HG03196 (cell line): Measurements from ENCODE around the gene MAP6D1.
"Not testable (repeated sequence)": the region's sequence is repeated elsewhere in the genome, so short reads cannot be mapped to it uniquely, and the experiment has no call there.

Source experiments
- ATAC-seq: cut with Tn5 transposase; IDR thresholded peaks from one replicate; pipeline ENCODE4 v1.9.1; 2021; ENCODE audit not compliant: unreplicated experiment

Gene MAP6D1

DNA sequence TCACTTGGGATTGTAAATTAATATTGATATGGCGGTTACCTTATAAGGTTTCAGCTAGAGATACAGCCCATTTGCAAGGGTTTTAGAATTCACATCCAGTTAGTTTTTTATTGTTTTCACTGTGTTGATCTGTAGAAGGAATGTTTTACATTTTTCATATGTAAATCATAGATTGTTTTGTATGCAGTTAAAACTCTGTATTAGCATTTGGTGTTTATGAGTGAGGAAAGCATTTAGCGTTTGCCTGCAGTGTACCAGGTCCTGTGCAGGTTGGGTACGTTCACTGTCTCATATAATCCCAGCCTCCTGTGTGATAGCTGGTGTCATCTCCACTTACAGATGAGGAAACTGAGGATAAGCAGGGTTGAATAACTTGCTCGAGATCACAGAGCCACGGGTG lies 23.8 kb downstream of the MAP6D1 start:
- no peak for ATAC-seq

DNA sequence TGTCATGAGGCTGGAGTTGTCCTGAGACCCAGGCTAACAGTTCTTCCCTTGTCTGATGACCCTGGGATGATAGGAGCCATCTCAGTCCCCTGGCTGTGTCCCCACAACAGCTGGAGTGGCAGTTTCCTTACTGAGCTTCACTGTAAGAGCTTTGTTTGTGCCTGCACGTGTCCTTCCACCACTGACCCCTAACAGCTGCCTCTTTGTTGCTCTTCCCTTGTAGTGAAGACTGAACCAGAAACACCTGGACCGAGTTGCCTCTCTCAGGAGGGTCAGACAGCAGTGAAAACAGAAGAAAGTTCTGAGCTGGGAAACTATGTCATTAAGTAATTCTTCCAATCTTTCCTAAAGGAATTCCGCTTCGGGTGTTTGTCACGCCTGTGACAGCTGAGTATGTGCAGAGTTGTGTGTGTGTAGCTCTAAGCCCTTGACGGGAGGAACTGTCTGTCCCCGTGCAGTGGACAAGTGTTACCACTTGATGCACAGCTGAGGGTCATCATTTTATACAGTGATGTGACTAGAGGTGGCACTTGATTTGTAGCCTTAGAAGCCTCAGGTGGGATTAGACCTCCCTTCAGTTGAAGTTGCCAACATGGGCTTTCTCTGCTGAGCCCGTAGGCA lies 25.0 kb downstream of the MAP6D1 start:
- ATAC-seq = no peak

DNA sequence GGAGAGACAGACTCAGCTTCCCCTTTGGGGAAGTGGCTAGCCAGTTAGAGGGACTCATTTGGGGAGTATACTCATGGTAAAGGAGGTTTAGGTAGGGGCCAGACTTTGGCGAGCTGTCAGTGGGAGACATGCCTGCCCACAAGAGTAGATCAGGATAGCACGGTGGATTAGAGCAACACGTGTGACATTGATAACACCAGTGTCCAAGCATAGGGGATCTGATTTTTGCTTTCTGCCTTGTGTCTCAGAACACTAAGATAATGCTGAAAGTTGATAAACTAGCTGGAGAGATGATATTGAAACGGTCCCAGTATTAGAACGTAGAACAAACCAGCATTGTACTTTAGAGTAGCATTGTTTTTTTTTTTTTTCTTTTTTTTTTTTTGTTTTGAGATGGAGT lies 25.9 kb downstream of the MAP6D1 start:
- ATAC-seq = no peak

DNA sequence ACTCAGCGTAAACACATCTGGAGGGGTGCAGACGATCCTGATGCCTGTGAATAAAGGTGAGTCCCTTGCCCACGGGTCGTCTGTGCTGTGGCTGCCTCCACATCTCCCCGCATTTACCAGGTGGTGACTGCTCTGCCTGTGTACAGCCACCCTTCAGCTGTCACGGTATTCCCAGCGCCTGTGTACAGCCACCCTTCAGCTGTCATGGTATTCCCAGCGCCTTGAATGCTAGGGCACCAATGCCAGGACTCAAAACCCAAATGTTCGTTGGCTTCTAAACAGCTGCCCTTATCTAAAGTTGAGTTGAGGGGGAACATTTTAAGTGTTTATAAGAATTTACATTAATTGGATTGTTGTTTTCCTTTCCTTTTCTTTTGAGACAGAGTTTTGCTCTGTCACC lies 27.4 kb downstream of the MAP6D1 start:
- no peak for ATAC-seq

DNA sequence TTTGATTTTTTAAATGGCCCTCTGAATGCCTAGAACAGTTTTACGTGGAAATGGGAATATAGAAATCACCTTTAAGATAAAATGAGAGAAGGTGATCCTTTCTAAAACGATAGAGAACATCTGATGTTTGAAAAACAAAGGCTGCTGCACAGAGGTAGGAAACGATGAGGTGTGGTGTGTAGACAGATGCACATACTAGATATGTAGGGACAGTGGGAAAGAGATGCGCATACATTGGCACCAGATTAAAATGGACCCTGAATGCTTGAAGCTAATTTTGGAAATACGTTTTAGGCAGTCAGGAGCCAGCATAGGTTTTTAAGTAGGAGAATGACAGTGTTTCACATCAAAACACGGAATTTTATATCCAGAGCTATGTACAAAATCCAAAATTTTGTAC lies 29.0 kb downstream of the MAP6D1 start:
- no peak for ATAC-seq

DNA sequence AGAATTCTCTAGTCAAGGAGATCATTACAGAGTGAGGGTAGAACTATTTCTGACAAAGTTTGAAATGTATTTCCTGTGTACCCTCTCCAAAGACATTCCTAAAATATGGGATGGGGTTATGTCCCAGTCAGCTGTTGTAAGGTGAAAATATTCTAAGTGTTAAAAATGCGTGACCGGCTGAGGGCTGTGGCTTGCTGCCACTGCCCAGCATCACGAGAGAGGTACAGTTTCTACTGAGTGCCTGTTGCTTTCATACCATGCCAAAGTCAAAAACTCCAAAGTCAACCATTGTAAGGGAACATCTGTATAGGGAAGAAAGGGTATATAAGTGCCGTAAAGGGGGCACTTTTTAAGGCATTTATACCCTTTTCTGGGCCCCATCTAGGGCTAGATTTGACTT lies 30.9 kb downstream of the MAP6D1 start:
- no peak for ATAC-seq

DNA sequence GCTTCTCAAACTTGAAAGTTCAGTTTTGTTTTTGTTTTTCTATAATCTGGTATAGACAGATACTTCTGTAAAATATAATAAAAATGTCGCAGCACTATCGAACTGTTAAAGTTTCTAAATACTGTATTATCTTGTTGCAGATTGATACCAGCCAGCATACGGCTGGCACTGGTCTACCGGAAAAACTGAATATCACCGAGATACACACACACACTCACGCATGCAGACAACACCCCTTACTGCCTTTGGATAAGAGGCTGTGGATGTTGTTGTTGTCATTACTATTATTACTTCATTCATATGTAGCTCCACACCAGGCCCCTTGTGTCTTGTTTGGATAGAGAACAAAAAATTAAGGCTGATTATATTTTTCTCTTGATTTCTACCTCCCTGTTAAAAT lies 32.4 kb downstream of the MAP6D1 start:
- ATAC-seq = no peak

DNA sequence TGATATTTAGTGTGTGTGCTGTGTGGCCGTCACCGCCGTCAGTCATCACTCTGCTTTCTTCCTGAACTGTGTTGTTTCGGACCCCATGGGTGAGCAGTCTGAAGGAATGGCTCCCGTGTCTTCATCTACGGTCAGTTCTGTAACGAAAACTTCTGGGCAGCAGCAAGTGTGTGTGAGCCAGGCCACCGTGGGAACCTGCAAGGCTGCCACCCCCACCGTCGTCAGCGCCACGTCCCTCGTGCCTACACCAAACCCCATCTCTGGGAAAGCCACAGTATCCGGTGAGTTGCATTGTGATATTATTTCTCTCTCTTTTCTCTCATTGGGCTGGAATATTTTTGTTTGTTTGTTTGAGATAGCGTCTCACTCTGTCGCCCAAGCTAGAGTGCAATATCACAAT lies 34.7 kb downstream of the MAP6D1 start:
- ATAC-seq = no peak

DNA sequence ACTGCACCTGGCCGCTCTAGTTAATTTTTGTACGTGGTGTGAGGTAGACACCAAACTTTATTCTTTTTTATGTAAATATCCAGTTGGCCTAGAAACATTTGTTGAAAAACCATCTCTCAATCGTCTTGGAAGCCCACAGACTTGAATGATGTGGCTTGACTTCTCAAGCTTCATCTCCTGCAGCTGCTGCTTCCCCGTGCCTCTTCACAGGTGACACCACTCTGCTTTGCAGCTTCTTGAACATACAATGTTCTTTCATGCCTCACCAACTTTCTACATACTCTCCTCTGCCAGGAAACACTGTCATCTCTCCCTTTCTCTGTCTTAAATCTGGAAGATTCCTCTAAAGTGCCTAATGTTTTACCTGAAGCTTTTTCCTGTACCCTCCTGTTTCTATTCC lies 35.6 kb downstream of the MAP6D1 start:
- no peak for ATAC-seq

DNA sequence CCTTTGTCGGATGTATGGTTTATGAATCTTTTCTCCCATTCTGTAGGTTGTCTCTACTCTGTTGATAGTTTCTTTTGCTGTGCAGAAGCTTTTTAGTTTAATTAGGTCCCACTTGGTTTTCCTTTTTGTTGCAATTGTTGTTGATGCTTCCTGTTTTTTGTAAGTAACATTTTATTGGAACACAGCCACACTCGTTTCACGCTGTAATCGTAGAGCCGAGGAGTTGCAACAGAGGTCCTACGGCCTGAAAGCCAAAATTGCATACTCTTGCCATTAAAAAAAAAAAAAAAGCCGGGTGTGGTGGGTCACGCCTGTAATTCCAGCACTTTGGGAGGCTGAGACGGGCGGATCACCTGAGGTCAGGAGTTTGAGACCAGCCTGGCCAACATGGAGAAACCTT lies 40.9 kb downstream of the MAP6D1 start:
- ATAC-seq = not testable (repeated sequence)

DNA sequence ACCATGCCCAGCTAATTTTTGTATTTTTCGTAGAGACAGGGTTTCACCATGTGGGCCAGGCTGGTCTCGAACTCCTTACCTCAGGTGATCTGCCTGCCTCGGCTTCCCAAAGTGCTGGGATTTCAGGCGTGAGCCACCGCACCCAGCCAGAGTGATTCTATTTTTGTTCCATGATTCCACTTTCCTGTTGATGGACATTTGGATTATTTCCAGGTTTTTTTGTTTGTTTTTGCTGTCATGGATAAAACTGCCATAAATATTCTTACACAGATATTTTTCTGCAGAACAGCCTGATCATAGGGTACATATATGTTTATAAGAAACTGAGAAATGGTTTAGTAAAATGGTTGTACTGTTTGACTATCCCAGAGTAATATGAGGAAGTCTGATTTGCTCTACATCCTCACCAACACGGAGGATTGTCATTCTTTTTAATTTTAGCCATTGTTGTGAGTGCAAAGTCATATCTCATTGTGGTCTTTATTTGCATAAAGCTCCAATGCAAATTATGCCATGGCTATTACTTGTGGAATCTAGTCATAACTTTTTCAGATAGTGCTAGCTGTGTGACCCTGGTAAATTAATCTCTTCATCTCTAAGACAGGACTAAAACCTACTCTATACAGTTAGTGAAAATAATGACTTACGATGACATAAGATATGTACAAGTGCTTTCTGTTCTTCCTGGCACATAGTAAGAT lies 42.7 kb downstream of the MAP6D1 start:
- no peak for ATAC-seq

DNA sequence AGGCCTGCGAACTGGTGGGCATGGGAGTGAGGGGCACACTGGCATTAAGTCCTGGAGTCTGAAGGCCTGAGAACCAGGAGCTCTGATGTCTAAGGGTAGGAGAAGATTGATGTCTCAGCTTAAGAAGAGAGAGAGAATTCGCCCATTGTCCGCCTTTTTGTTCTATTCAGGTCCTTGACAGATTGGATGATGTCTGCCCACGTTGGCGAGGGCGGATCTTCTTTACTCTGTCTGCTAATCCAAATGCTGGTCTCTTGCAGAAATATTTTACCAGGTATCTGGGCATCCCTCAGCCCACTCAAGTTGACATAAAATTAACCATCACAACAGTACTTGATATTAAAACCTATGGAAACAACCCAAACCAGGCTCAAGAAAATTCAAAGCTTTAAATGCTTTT lies 44.1 kb downstream of the MAP6D1 start:
- no peak for ATAC-seq

DNA sequence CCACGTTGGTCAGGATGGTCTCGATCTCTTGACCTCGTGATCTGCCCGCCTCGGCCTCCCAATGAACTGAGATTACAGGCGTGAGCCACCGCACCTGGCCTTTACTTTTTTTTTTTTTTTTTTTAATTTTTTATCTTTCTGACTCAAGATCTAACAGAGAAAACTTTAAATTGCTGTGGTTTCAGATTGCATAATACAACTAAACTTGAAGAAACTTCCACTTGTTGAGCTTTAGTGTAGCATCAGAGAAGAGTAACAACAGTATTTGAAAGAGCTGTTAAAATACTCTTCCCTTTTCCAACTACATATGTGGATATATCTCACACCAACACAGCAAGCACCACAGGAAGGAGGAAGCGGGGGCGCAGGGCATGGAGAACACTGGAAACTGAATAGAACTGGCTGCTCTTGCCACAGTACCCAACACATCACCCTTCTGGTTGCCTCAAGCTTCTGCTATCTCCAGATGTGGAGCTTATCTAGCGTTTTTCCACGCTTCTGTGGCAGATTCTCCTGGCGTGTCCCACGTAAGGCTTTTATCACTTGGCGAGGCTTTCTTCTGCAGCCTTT lies 45.4 kb downstream of the MAP6D1 start:
- ATAC-seq = no peak

DNA sequence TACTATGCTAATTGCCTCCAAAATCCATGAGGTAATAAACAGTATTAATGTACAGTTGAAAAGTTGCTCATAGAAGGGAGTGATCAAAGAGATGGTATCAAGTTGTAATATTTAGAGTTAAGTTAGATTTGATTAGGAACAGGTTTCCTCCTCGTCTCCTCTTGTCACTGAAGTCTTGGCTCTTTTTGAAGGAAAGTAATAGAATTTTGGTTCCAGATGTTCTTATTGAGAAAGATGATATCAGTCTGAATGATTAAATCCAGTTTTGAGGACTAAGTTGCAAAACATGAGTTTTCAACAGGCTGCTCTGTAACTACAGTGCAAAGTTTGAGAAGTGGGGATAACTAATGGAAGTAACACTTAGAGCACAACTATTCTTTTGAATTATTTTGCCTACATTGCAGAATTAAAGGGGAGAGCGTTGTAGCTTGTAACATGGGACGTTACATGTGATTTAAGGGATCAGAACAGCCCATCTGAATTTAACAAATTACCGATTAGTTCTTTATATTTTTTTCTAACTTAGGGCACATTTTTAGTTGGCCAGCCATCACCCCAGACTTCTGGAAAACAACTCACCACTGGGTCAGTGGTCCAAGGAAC lies 48.3 kb downstream of the MAP6D1 start:
- no peak for ATAC-seq

DNA sequence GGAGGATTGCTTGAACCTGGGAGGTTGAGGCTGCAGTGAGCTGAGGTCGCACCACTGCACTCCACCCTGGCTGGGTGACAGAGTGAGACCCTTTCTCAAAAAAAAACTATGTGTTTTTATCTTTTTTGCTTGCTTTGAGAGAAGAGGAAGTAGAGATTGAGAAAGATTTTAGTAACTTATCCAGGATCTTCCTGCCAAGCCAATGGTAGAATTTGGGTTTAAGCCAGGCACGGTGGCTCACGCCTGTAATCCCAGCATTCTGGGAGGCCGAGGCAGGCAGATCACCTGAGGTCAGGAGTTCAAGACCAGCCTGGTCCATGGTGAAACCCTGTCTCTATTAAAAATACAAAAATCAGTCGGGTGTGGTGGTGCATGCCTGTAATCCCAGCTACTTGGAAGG lies 48.9 kb downstream of the MAP6D1 start:
- ATAC-seq = not testable (repeated sequence)

DNA sequence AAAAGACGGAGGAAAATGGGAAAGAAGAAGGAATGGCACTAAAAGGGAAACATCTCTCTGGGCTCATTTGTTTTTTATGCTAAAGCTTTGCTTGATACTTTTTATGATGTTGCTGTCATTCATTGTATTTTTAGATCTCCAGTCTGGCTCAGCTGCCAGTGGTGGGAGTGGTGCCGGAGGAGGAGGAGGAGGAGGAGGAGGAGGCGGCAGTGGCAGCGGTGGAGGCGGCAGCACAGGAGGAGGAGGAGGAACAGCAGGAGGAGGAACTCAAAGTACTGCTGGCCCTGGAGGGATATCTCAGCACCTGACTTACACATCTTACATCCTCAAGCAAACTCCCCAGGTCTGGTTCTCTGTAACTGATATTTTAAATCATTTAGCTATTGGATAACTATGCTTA lies 49.6 kb downstream of the MAP6D1 start:
- no peak for ATAC-seq

DNA sequence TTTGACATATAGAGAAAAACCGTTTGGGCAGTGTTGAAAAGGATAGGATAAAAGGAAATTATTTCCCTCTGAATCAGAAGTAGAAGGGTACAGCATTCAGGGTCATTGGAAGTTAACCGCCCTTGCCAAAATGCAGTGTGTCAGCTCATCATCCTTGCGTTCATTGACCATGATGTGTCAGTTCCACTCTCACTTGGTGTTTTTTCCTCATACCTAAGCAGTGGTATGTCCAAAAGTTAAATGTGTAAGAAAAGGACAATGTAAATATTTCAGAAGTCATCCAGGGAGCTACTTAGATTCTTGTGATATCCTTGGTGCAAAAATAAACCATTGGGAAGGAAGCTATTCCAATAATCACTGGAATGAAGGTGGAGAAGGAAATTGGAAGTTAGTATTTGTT lies 50.7 kb downstream of the MAP6D1 start:
- ATAC-seq = no peak

DNA sequence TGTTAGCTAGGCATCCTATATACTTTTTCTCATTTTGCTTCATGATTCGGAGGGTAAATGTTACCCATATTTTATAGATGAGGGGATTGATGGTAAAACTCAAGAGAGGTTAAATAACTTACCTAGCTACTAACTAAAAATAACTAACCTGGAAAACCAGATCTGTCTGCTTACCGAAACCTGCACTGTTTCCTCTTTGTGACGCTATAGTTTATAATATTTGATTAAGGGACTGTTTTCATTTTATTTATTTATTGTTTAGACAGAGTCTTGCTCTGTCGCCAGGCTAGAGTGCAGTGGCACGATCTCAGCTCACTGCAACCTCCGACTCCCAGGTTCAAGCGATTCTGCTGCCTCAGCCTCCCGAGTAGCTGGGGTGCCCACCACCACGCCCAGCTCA lies 55.9 kb downstream of the MAP6D1 start:
- ATAC-seq = no peak

DNA sequence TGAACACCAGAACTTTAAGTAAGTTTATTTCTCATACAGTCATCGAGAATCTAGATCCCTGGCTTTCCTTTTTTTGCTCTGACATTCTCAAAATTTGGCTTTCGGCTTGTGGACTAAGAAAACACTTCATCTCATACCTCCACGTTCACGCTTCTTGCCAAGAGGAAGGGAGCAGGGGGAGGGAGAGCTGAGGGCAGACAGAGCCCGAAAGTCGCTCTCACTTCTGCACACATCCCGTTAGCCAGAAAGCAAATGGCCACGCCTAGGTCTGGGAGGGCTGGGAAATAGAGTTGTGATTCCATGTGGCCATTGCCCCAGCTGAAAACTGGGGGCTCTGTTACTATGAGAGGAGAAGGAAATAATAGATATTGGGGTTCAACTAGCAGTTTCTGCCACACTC lies 57.3 kb downstream of the MAP6D1 start:
- no peak for ATAC-seq

DNA sequence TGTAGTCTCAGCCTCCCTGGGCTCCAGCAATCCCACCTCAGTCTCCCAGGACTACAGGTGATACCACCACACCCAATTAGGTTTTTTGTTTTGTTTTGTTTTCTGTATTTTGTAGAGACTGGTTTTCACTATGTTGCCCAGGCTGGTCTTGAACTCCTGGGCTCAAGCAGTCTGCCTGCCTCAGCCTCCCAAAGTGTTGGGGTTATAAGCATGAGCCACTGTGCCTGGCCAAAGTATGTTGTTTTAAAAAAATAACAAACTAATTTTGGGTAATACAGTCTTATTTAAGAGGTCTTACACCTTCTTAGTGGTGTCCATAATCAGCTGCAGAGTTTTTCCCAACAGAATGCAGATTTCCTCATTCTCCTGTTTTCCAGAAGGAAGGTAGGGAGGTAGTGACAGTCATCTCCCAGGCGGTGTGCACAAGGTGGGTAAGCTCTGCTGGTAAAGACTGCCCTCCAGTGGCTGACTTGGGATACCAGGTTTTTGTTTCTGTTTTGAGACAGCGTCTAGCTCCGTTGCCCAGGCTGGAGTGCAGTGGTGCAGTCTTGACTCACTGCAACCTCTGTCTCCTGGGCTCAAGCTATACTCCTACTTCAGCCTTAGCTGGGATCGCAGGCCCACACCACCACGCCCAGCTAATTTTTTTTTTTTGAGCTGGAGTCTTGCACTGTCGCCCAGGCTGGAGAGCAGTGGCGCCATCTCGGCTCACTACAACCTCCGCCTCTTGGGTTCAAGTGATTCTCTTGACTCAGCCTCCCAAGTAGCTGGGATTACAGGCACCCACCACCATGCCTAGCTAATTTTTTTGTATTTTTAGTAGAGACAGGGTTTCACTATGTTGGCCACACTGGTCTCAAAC lies 58.4 kb downstream of the MAP6D1 start:
- ATAC-seq = no peak

DNA sequence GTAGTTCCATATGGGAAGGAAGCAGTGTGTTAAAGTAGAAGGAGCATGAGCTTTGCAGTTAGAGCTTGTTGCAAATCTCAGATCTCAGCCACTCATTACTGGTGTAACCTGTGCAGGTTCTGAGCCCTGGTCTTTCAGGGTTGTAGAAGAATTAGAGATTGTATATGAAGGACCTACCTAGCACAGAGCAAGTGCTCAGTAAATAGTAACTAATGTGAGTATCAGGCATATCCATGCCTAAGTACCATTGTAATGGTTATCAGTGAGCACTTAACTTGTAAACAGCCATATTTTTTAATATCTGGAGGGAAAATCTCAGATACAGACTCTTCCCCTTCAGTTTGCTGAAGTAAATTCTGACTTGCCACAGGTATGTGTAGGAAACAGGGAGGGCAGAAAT lies 59.3 kb downstream of the MAP6D1 start:
- no peak for ATAC-seq
